ENCODE results near the gene GRIA1. TPM values are rescaled to one million over a fixed set of nuclear protein-coding genes. Genes with fewer than 3 reads are reported as not detected.

Gene GRIA1
- total and polyA plus RNA-seq, 2 of the 13 experiments (the other 11 are each of a cell fraction or from before 2014, with no cell fraction given): not detected

- intact Hi-C loops (cut with micrococcal nuclease; ENCODE audit: unreplicated experiment) (no loop called here), in situ Hi-C loops (cut with HindIII; ENCODE audit: extremely low pct_ligation_motif_present, low pct_unique_long_range_greater_than_20kb) (no loop called here)
- ChIA-PET CTCF (ENCODE audit: low intra/inter-chr PET ratio, low total read pairs) (no interaction called here), POLR2A (no interaction called here)
- Histone ChIP-seq H3K9me3 (ENCODE audit: low read length) (no peaks in the 10 kb centered on the region), H3K27me3 (ENCODE audit: control insufficient read depth in 1 of 2, insufficient read depth in 2 of 2, low read length in 2 of 2) (no peaks in the 10 kb centered on the region; a peak in 1 of 5 replicates), H3K36me3 (replicated peaks in 1 of 2; ENCODE audit: control insufficient read depth in 1 of 2, insufficient read depth in 2 of 2, low read length in 2 of 2) (no peaks in the 10 kb centered on the region), H4K20me1 (ENCODE audit: insufficient read depth, low read length) (no peaks in the 10 kb centered on the region), H3K9ac (ENCODE audit: insufficient read depth, low read depth, low read length) (no peak overlapping the region), H3K79me2 (ENCODE audit: insufficient read depth, low read length) (no peaks in the 10 kb centered on the region), H3K4me3 (replicated peaks in 1 of 3; ENCODE audit: insufficient read depth in 1 of 3, low read depth in 2 of 3, low read length in 3 of 3) (no peak overlapping the region), H3K27ac (ENCODE audit: extremely low read length, insufficient read depth, low read length) (no peak overlapping the region), H3K4me1 (ENCODE audit: insufficient read depth, low read length) (no peaks in the 10 kb centered on the region), H3K4me2 (ENCODE audit: low read depth, low read length) (no peak overlapping the region), H2AFZ (ENCODE audit: low read length) (no peak overlapping the region)
- no TSS peak for BruUV-seq (replicated peaks)
- WGBS (ENCODE audit: low lambda C conversion rate): 1% methylated on average over 4 of the region's 4 CpGs
- FAIRE-seq (no peak), DNase-seq (ENCODE audit: low spot score) (no peak), ATAC-seq (no peak)
- no peak for TF ChIP-seq BRF2 (CRISPR knock-in tag; IDR thresholded peaks at IDR 0.05)
- no peak for TF ChIP-seq HCFC1 (IDR thresholded peaks at IDR 0.05; ENCODE audit: low read depth, low read length)
- no peak for TF ChIP-seq NFYC (CRISPR knock-in tag; IDR thresholded peaks at IDR 0.05)
- TF ChIP-seq HOXA7 (CRISPR knock-in tag; IDR thresholded peaks at IDR 0.05): no peak
- TF ChIP-seq ZNF737 (CRISPR knock-in tag; IDR thresholded peaks at IDR 0.05; ENCODE audit: borderline replicate concordance): no peak
- TF ChIP-seq ZHX1 (CRISPR knock-in tag; IDR thresholded peaks at IDR 0.05; ENCODE audit: low read depth): no peak
- TF ChIP-seq CBX5 (CRISPR knock-in tag; IDR thresholded peaks at IDR 0.05; ENCODE audit: borderline replicate concordance): no peak
- TF ChIP-seq MEIS2 (CRISPR knock-in tag; IDR thresholded peaks at IDR 0.05): no peak
- no peak for TF ChIP-seq ATAD3A (CRISPR knock-in tag; IDR thresholded peaks at IDR 0.05)
- TF ChIP-seq SNRNP70 (IDR thresholded peaks at IDR 0.05; ENCODE audit: low read depth, low read length): no peak
- no peak for TF ChIP-seq IKZF4 (CRISPR knock-in tag; IDR thresholded peaks at IDR 0.05; ENCODE audit: borderline replicate concordance, low read depth, not compliant biosample characterization)
- TF ChIP-seq RBM22 (optimal IDR thresholded peaks at IDR 0.05; ENCODE audit: low read length): no peak
- TF ChIP-seq DZIP1 (CRISPR knock-in tag; IDR thresholded peaks at IDR 0.05): no peak
- TF ChIP-seq ZNF530 (CRISPR knock-in tag; IDR thresholded peaks at IDR 0.05; ENCODE audit: low read depth): no peak
- no peak for TF ChIP-seq THRA (CRISPR knock-in tag; IDR thresholded peaks at IDR 0.05; ENCODE audit: borderline replicate concordance)
- TF ChIP-seq ZNF17 (CRISPR knock-in tag; IDR thresholded peaks at IDR 0.05): no peak
Measured at GRCh38 chr5:153780876-153781705, 290.6 kb downstream of the GRIA1 start.
